ENCODE data around the gene LARP6.
"Not testable (repeated sequence)": the region's sequence is repeated elsewhere in the genome, so short reads cannot be mapped to it uniquely, and the experiment has no call there.

Gene LARP6

DNA sequence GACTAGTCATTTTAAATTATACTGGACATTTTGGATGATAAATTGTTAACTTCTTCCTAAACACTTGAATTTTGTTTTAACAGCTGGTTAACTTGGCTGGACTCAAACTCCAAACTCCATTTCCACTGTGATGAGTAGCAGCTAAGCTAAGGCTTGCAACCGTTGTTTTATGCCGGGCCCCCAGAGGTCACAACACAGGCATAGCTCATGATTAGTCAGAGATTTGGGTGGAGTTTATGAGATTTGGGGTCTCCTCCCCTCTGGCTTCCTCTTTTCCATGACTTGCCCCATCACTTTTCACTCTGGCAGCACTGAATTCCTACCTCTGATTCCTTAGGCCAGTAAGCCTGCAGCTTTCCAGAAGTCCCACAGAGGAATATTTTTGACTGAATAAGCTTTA is 25.4 kb upstream of the LARP6 start:
- TF ChIP-seq, protein P1, sequence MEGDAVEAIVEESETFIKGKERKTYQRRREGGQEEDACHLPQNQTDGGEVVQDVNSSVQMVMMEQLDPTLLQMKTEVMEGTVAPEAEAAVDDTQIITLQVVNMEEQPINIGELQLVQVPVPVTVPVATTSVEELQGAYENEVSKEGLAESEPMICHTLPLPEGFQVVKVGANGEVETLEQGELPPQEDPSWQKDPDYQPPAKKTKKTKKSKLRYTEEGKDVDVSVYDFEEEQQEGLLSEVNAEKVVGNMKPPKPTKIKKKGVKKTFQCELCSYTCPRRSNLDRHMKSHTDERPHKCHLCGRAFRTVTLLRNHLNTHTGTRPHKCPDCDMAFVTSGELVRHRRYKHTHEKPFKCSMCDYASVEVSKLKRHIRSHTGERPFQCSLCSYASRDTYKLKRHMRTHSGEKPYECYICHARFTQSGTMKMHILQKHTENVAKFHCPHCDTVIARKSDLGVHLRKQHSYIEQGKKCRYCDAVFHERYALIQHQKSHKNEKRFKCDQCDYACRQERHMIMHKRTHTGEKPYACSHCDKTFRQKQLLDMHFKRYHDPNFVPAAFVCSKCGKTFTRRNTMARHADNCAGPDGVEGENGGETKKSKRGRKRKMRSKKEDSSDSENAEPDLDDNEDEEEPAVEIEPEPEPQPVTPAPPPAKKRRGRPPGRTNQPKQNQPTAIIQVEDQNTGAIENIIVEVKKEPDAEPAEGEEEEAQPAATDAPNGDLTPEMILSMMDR (IDR thresholded peaks at IDR 0.05; ENCODE audit: insufficient read depth, missing control alignments) = no peak
- FAIRE-seq (no peak), DNase-seq (ENCODE audit: insufficient read length, low spot score) (no peak)

DNA sequence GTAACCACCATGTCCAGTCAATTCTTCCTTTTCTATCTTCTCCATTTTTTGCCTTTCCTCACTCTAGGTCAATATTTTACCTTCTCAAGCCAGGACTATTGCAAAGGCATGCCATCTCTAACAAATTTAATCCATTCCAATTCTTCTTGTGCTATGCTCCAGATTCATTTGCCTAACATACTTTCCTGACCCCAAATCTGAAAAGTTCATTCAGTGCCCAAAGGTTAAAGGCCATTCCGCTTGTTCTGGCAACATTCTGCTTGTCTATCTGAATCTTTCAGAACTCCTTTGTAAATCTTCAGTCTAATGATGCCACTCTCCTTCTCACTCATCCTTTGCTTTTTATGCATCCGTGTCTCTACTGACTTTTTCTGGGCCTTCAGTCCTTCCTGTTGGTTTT is 22.7 kb upstream of the LARP6 start:
- no peak for DNase-seq (ENCODE audit: insufficient read length, low spot score)
- no peak for FAIRE-seq
- TF ChIP-seq, protein P1 (IDR thresholded peaks at IDR 0.05; ENCODE audit: insufficient read depth, missing control alignments) = no peak

DNA sequence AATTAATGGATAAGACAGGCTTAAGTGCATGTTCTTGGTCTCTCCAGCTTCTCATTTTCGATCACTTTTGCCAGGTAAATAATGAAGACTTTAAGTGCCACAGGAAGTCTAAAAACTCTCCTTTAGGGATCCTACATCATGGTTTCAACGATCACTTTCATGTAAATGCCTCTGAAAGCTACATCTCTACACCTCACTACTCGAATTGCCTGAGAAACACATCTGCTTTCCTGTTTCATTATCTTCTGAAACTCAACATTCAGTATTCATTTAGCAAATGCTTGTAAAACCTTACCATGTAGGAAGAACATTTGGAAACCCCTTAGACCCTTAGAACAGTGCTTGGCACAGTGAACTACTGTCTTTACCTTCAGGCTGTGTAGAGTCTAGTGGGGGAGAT is 22.1 kb upstream of the LARP6 start:
- no peak for FAIRE-seq
- TF ChIP-seq, protein P1 (IDR thresholded peaks at IDR 0.05; ENCODE audit: insufficient read depth, missing control alignments) = no peak
- DNase-seq (ENCODE audit: insufficient read length, low spot score) = no peak

DNA sequence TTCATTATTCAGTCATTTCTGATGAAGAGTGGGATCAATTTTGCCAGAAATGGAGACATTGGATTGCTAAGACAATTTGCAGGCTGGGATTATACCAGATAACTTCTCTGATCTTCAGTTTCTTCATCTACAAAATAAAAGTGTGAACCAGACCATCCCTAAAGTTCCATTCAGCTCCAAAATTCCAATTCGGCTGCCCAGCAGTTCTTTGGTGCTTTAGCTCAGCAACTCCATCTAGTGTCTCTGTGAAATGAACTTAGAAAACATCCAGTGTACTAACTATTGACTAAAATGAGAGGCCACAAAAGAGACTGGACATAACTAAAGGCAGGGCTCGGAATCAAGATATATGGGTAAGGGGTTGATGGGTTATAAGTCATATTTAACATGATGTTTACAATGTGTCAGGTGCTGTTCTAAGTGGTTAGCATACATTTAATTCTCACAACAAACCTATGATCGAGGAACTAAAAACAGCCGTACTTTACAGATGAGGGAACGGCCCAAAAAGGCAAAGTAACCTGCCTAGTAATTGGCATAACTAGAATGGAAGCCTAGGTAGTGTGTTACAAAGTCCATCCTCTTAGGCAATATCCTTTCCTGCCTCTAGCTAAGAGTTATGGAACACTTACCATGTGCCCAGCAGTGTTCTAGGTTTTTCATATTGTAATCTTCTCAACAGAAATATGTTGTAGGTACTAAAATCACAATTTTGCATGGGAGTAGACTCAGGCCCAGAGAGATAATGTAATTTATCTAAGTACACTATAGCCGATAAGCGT is 21.2 kb upstream of the LARP6 start:
- FAIRE-seq (no peak), DNase-seq (ENCODE audit: insufficient read length, low spot score) (no peak)
- TF ChIP-seq, protein P1 (IDR thresholded peaks at IDR 0.05; ENCODE audit: insufficient read depth, missing control alignments) = peak; percentile 34

DNA sequence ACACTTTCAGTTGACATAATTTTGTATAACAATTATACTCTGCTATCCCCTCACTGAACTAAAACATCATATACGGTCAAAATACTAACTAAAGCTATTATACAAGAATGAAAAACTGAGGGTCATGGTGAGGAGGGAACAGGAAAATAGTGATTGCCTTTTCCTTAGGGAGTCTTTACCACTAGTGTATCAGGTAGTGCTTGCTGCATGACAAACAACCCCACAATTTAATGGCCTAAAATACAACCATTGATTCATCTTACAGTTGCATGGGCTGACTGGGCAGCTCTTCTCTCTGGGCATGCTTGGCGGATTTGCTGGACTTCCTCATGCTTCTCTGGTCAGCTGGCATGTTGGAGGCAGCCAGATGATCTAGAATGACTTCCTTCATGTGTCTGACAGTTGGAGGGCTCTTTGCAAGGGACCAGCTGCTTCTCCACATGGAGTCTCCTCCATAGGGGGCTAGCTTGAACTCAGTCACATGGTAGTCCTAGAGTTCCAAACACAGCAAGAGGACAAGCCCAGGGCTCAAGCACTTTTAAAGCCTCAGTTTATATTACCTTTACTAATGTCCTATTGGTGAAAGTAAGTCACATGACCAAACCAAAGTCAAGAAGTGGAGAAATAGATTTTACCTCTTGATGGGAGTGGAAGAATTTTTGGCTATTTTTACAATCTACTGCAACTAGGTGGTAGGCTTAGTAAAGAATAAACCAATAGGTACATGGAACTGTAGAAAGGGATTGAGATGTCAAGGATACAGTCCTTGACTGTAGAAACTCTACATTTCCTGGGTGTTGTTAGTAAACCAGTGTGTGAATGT is 19.5 kb upstream of the LARP6 start:
- TF ChIP-seq, protein P1 (IDR thresholded peaks at IDR 0.05; ENCODE audit: insufficient read depth, missing control alignments) = no peak
- DNase-seq (ENCODE audit: insufficient read length, low spot score) (no peak), FAIRE-seq (no peak)

DNA sequence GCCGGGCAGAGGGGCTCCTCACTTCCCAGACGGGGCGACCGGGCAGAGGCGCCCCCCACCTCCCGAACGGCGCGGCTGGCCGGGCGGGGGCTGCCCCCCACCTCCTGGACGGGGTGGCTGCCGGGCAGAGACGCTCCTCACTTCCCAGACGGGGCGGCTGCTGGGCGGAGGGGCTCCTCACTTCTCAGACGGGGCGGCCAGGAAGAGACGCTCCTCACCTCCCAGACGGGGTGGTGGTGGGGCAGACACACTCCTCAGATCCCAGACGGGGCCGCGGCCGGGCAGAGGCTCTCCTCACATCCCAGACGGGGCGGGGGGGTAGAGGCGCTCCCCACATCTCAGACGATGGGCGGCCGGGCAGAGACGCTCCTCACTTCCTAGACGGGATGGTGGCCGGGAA is 17.5 kb upstream of the LARP6 start:
- not testable (repeated sequence) for DNase-seq (ENCODE audit: insufficient read length, low spot score); FAIRE-seq

DNA sequence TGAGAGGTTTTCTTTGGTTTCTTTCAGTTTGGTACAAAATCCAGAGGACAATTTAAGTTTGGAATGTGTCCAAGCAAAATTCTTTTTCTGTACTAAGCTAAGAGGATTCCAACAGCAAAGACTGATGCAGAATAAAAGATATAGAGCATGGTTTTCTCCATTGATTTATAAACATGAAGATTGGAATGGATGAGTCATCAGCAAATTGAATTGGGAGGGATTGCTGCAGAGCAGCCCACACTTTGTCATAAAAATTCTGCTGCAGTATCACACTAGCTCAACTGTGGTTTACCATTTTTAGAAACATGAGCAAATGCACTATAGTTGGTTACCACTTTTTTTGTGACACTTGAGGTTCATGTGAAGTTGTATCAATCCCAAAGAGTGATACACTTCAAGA is 16.1 kb upstream of the LARP6 start:
- FAIRE-seq (no peak), DNase-seq (ENCODE audit: insufficient read length, low spot score) (no peak)
- TF ChIP-seq, protein P1 (IDR thresholded peaks at IDR 0.05; ENCODE audit: insufficient read depth, missing control alignments) = no peak

All from D721Med (cell line).